T-helper 9 cell (primary cell): ENCODE measurements around the gene MAP4K5.
"Not testable (repeated sequence)": the region's sequence is repeated elsewhere in the genome, so short reads cannot be mapped to it uniquely, and the experiment has no call there.

Source experiments
- DNase-seq: peaks from one replicate; pipeline ENCODE4 v3.0.0-alpha.2; 2020
- total RNA-seq, 2 donors: gene quantifications; one replicate each; lab custom pipeline; 2026; lab: John Stamatoyannopoulos, UW

MAP4K5 gene
- 46.6 to 52.5 reads per million in 2 donors for total RNA-seq

- peak; percentile 78 for DNase-seq
Observed at GRCh38 chr14:50532502-50533240, at the start of gene MAP4K5. Gene MAP4K5, minus strand, starts transcription at chr14:50532569. Its CDS starts 520 bp downstream, at chr14:50532049.

GRCh38 chr14:50578433-50578832 lies 46.1 kb upstream of the MAP4K5 start:
- DNase-seq, result no peak

GRCh38 chr14:50577982-50578381 lies 45.6 kb upstream of the MAP4K5 start:
- DNase-seq, result no peak

GRCh38 chr14:50575769-50576168 lies 43.4 kb upstream of the MAP4K5 start:
- DNase-seq, result no peak

- no peak for DNase-seq
Observed at GRCh38 chr14:50573862-50574261, 41.5 kb upstream of the MAP4K5 start.

- no peak for DNase-seq
Observed at GRCh38 chr14:50569714-50570274, 37.4 kb upstream of the MAP4K5 start.

- no peak for DNase-seq
Observed at GRCh38 chr14:50562841-50563240, 30.5 kb upstream of the MAP4K5 start.

- DNase-seq, result peak; percentile 2
Observed at GRCh38 chr14:50560931-50561285, 28.5 kb upstream of the MAP4K5 start.

GRCh38 chr14:50559990-50560930 lies 27.9 kb upstream of the MAP4K5 start, which contains the start of gene ATL1:
Gene ATL1, plus strand, starts transcription at chr14:50560145. Its CDS starts 121 bp downstream, at chr14:50560266.
- DNase-seq, result peak; percentile 17

- not testable (repeated sequence) for DNase-seq
Observed at GRCh38 chr14:50552796-50553195, 20.4 kb upstream of the MAP4K5 start.

GRCh38 chr14:50551877-50552276 lies 19.5 kb upstream of the MAP4K5 start:
- DNase-seq, result no peak

GRCh38 chr14:50550294-50550693 lies 17.9 kb upstream of the MAP4K5 start:
- no peak for DNase-seq

GRCh38 chr14:50545618-50546017 lies 13.2 kb upstream of the MAP4K5 start:
- DNase-seq, result no peak

- no peak for DNase-seq
Observed at GRCh38 chr14:50544911-50545310, 12.5 kb upstream of the MAP4K5 start.

- peak; percentile 2 for DNase-seq
Observed at GRCh38 chr14:50542941-50543418, 10.6 kb upstream of the MAP4K5 start.

GRCh38 chr14:50541159-50541567 lies 8.8 kb upstream of the MAP4K5 start:
- DNase-seq, result no peak

- no peak for DNase-seq
Observed at GRCh38 chr14:50539051-50539450, 6.7 kb upstream of the MAP4K5 start.

GRCh38 chr14:50538034-50538433 lies 5.7 kb upstream of the MAP4K5 start:
- DNase-seq, result not testable (repeated sequence)

GRCh38 chr14:50534997-50535396 lies 2.6 kb upstream of the MAP4K5 start:
- no peak for DNase-seq

GRCh38 chr14:50534416-50534815 lies 2.0 kb upstream of the MAP4K5 start:
- DNase-seq, result no peak

GRCh38 chr14:50533806-50534205 lies 1.4 kb upstream of the MAP4K5 start:
- DNase-seq, result no peak

GRCh38 chr14:50533241-50533705 lies 904 bp upstream of the MAP4K5 start:
- no peak for DNase-seq
